Right kidney (tissue), 1 donor: ENCODE results near the gene CDHR4.
"Not testable (repeated sequence)": the region's sequence is repeated elsewhere in the genome, so short reads cannot be mapped to it uniquely, and the experiment has no call there.

Experiments
- DNase-seq: peaks from one replicate; pipeline ENCODE4 v3.0.0-alpha.2; 2016

Gene CDHR4

GRCh38 chr3:49804141-49805041 lies 4.7 kb upstream of the CDHR4 start:
- no peak for DNase-seq

- peak; percentile 63 for DNase-seq
Measured at GRCh38 chr3:49803465-49804140, 3.9 kb upstream of the CDHR4 start.

GRCh38 chr3:49802719-49803464 lies 3.2 kb upstream of the CDHR4 start, which contains the start of gene INKA1:
INKA1 (plus strand) TSS chr3:49803261; CDS start chr3:49803393, 132 bp downstream.
- DNase-seq, result peak; percentile 94

- DNase-seq, result no peak
Measured at GRCh38 chr3:49801160-49801559, 1.5 kb upstream of the CDHR4 start.

GRCh38 chr3:49799105-49799504 lies 568 bp downstream of the CDHR4 start:
- DNase-seq, result no peak

- no peak for DNase-seq
Measured at GRCh38 chr3:49794926-49795905, 4.5 kb downstream of the CDHR4 start.

- no peak for DNase-seq
Measured at GRCh38 chr3:49794431-49794830, 5.2 kb downstream of the CDHR4 start.

- DNase-seq, result no peak
Measured at GRCh38 chr3:49793486-49794085, 6.1 kb downstream of the CDHR4 start.

- DNase-seq, result no peak
Measured at GRCh38 chr3:49792371-49793150, 7.1 kb downstream of the CDHR4 start.

GRCh38 chr3:49791571-49791970 lies 8.1 kb downstream of the CDHR4 start:
- no peak for DNase-seq

- no peak for DNase-seq
Measured at GRCh38 chr3:49790626-49791411, 8.9 kb downstream of the CDHR4 start.

GRCh38 chr3:49788056-49788455 lies 11.6 kb downstream of the CDHR4 start:
- no peak for DNase-seq

GRCh38 chr3:49787536-49787935 lies 12.1 kb downstream of the CDHR4 start:
- no peak for DNase-seq

- DNase-seq, result no peak
Measured at GRCh38 chr3:49787182-49787464, 12.6 kb downstream of the CDHR4 start.

- DNase-seq, result peak; percentile 98
Measured at GRCh38 chr3:49786357-49787181, 13.1 kb downstream of the CDHR4 start, which contains the start of gene IP6K1. IP6K1 (minus strand) TSS chr3:49786542; CDS start chr3:49748040, 38,502 bp downstream.

GRCh38 chr3:49785565-49786356 lies 13.9 kb downstream of the CDHR4 start:
- no peak for DNase-seq

- DNase-seq, result not testable (repeated sequence)
Measured at GRCh38 chr3:49782277-49782676, 17.4 kb downstream of the CDHR4 start.
